Astrocyte of the cerebellum (primary cell): ENCODE results near the gene KIF16B.
A peak's percentile ranks its signal among the peaks of the same experiment; 100 is the strongest.

ENCODE experiments used
- DNase-seq: peaks from one replicate; pipeline ENCODE4 v3.0.0-alpha.2; 2011; ENCODE audit warnings: low read depth
- H3K4me3 ChIP-seq: 2 replicates; pipeline ENCODE4 v1.5.1; 2011; ENCODE audit warnings: mild to moderate bottlenecking, low read depth, low read length, moderate library complexity
- in situ Hi-C: cut with HindIII; loops from 2 replicates; pipeline ENCODE4 v1.10.0; 2017; ENCODE audit warnings: low sequenced_read_pairs
- TF ChIP-seq, protein P1 (sequence below): IDR thresholded peaks from 2 replicates; pipeline ENCODE4 v1.5.1; 2012; ENCODE audit warnings: low read length, low read depth, moderate library complexity, mild to moderate bottlenecking; ENCODE audit errors: missing control alignments

The KIF16B gene

DNA sequence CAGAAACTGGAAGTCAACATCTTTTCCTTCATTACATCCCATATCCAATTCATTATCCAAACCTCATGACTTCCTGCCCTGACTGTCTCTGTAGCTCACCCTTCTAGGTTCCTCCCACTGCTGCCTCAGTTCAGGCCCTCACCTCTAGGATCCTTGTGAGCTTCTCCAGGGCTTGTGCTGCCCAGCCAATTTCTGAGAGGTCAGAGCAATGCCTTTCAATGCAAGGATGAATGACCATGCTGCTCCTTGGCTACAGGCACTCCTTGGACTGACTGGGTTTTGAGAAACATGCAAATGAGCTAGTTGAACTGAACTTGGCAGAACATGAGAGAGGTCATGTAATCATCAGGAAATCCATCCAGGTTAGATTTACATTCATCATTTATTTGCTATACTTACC, 173.4 kb downstream of the KIF16B start:
- H3K4me3 ChIP-seq: no peak overlapping the region
- TF ChIP-seq, protein P1, sequence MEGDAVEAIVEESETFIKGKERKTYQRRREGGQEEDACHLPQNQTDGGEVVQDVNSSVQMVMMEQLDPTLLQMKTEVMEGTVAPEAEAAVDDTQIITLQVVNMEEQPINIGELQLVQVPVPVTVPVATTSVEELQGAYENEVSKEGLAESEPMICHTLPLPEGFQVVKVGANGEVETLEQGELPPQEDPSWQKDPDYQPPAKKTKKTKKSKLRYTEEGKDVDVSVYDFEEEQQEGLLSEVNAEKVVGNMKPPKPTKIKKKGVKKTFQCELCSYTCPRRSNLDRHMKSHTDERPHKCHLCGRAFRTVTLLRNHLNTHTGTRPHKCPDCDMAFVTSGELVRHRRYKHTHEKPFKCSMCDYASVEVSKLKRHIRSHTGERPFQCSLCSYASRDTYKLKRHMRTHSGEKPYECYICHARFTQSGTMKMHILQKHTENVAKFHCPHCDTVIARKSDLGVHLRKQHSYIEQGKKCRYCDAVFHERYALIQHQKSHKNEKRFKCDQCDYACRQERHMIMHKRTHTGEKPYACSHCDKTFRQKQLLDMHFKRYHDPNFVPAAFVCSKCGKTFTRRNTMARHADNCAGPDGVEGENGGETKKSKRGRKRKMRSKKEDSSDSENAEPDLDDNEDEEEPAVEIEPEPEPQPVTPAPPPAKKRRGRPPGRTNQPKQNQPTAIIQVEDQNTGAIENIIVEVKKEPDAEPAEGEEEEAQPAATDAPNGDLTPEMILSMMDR: no peak
- in situ Hi-C loops: loop anchor here (5.0 kb wide), 1 partner anchor 42 kb away; no protein-coding TSS in a partner anchor
- no peak for DNase-seq

DNA sequence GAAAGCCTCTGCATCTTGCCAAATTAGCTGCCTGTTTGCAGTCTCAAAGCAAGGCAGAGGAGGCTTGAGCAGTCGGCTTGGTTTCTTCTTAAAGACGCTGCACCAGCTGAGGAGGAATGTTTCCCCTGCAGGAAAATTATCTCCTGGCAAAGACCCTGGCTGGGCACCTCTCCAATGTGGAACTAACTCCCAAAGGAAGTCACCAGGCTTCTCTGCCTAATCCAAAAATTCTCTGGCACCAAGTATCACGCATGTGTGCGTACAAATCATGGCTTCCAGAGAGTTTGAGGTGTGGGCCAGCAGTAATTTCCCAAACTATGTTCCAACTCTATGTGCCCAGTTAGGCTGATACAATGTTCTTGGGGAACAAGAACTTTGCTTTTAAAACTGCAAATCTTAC, 176.2 kb downstream of the KIF16B start:
- peak; percentile 47 for DNase-seq
- no peak overlapping the region for H3K4me3 ChIP-seq
- TF ChIP-seq, protein P1: no peak
- in situ Hi-C loops: loop anchor here (5.0 kb wide), 1 partner anchor 45 kb away; no protein-coding TSS in a partner anchor

DNA sequence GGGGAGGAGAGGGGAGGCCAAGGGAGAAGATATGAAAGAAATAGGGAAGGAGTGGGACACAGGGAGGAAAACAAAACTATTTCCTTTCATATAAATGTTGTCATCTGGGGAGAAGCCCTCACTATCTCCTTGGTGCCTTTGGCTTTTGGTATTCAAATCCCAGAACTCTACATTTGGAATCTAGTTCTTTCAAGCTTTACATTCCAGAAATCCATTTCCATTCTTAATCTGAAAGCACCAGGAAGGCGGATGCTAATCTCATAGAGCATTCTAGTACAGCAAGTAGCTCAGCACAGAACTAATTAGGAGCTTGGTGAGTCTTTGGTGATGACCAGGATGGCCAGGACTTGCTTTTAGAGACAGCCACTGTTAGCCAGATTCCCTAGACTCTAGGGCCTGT, 177.9 kb downstream of the KIF16B start:
- TF ChIP-seq, protein P1: no peak
- H3K4me3 ChIP-seq: no peak overlapping the region
- DNase-seq: no peak
- in situ Hi-C loops: loop anchor here (5.0 kb wide), 1 partner anchor 47 kb away; no protein-coding TSS in a partner anchor

DNA sequence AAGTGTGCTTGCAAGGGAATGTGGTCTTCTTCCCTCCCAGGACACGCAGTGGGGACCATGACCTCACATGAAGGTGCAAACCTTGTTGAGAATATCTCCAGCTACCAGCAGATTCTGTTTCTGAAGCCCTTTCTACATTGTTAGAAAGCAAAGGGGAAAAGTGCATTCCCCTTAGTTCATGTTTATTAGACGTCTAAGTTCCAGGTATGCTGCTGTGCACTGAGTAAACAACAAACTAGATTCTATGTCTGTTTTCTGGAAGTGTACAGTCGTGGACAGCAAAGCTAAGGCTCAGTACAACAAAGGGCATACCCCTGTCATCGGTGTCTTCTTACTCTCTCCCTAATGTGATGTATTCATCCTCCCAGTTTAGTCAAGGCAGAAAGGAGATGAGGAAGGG, 178.5 kb downstream of the KIF16B start:
- DNase-seq: no peak
- no peak overlapping the region for H3K4me3 ChIP-seq
- TF ChIP-seq, protein P1: no peak
- in situ Hi-C loops: loop anchor here (5.0 kb wide), 1 partner anchor 48 kb away; no protein-coding TSS in a partner anchor

DNA sequence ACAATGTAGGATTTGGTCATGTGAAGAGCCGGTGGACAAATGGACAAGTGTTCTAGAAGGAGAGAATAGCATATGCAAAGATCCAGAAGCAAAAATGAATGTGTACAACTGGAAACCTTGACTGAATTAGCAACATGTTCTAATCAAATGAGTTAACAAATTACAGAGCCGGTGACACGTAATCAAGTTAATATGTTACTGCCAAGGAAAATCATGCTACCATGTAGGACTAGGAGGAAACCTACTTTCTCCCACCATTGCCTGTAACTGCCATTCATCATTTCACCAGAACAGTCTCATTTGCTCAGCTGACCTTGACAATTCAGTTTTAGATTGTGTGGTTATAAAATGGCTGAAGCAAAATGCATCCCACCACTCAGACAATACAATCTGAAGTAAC, 179.4 kb downstream of the KIF16B start:
- TF ChIP-seq, protein P1: no peak
- no peak overlapping the region for H3K4me3 ChIP-seq
- in situ Hi-C loops: no loop called here
- no peak for DNase-seq

DNA sequence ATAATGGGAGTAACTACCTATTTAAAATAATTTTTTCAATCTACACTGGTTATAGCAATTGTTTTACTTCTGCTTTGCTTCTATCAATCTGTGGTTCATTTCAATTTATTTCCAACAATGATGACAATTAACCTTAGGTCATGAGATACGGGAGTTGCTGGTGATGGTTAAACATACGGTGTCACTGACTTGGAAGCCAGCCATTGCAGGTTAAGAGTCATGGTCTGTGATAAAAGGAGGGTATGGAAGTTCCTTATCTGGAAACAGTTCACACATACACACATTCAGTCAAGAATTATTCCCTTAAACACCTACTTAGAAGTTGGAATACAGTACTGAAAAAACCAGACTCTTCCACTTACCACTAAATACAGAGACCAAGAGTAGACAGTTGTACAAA, 180.0 kb downstream of the KIF16B start:
- no peak for DNase-seq
- in situ Hi-C loops: no loop called here
- TF ChIP-seq, protein P1: no peak
- no peak overlapping the region for H3K4me3 ChIP-seq
